Measurements from ENCODE around the gene SF3B1.
A peak's percentile ranks its signal among the peaks of the same experiment; 100 is the strongest.
"Not testable (repeated sequence)": the region's sequence is repeated elsewhere in the genome, so short reads cannot be mapped to it uniquely, and the experiment has no call there.

Gene SF3B1

DNA sequence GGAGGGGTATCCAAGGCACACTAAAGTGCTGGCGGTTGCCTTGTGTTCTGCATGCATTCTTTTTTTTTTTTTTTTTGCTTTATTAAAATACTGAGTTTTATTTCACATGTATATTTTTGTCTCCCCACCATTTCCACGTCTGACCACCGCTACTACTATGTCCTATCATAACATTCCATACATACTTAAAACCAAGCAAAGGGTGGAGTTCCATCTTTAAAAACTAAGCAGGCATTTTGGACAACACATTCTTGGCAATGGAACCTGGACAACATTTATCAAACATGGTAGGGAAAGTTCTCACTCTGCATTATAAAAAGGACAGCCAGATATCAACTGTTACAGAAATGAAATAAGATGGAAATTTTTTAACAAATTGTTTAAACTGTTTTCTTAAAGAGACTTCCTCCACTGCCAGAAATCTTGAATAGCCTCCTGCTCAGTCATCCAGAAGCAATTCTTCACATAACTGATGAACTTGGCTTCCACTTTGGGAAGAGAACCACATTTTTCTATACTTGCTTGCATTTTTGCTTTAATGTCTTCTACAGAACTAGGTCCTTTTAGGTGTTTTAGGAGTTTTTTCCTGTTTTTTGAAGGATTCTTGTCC, 55.4 kb downstream of the SF3B1 start:
- FAIRE-seq = not testable (repeated sequence)

DNA sequence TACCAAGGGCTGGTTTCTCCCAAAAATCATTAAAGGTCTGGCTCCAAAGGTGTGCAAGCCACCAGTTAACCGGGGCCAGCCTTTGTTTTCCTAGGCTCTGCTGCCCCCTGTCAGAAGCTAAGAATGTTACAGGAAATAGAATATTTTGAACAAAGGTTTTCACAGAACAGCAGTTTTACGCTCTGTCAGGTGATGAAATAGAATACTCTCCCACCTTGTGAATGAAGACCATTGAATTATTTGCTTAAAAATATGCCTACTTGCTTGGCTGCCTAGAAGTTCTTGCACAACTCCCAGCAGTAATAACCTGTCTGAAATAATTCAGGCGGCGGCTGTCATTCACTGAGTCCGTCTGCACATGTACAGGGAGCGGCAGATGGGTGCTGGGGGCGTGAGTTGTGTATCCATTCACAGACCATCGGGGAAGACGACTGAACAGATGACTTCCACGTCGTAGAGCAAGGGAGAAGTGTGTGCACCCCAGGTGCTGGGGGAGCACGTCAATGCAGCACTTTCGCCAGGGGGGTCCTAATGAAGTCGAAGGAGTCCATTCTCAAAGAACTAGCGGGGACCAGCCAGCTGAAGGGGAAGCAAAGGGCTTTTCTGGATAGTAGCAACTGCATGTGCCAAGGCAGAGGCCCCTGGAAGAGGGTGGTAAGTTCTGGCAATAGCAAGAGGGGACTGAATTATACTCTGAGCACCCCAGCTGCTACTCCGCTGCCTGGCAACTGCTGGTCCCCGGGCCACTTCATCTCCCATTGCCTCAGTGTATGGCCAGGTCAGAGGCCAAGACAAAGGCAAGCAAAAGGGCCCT, 56.1 kb downstream of the SF3B1 start:
- no peak for FAIRE-seq

DNA sequence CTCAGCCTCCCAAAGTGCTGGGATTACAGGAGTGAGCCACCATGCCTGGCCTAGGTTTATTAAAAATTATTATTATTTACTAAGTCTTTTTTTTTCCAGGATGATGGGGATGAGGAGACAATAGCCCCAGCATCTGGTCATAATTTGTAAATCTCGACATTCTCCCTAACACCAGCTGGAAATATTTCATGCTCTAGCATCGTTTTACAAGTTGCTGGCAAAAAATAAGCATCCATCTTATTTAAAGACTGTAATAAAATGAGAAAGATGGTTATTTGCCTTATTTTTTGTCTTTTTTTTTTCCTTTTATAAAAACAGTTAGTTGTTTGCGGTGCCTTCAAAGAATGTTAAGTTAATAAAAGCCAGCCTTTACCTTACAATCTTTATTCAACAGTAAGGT, 56.7 kb downstream of the SF3B1 start:
- no peak for FAIRE-seq

DNA sequence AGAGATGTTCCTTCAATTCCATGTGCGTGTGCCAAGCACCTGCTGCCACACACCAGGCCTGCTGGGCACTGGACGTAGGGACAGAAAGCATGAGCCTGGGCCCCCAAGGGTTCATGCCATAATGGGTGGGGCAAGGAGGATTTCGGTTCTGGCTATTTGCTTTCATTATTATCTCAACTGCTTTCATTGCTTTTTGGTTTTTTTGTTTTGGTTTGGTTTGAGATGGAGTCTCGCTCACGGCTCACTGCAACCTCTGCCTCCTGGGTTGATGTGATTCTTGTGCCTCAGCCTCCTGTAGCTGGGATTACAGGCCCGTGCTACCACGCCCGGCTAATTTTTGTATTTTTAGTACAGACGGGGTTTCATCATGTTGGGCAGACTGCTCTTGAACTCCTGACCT, 57.2 kb downstream of the SF3B1 start:
- FAIRE-seq = no peak

DNA sequence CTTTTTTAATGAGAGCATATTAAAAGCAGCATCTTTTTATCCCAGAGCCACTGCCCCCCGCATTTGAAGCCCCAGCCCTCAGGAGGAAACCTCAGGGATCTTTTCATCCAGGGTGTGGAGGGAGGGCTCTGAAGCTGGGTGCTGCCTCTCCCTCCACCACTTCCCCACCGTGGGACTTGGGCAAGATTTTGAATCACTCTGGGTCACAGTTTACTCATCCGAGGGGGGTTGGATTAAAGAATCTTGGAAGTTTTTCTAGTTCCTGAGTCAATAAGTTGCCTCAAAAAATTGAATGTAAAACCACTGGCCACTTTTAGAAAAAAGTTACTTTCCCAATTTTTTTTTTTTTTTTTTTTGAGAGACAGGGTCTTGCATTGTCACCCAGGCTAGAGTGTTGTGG, 62.2 kb downstream of the SF3B1 start:
- FAIRE-seq = no peak

DNA sequence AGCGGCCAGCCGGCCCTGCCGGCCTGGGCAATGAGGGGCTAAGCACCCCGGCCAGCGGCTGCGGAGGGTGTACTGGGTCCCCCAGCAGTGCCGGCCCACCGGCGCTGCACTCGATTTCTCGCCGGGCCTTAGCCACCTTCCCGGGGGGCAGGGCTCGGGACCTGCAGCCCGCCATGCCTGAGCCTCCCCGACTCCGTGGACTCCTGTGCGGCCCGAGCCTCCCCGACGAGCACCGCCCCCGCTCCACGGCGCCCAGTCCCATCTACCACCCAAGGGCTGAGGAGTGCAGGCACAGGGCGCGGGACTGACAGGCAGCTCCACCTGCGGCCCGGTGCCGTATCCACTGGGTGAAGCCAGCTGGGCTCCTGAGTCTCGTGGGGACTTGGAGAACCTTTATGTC, 64.2 kb downstream of the SF3B1 start:
- FAIRE-seq = not testable (repeated sequence)

DNA sequence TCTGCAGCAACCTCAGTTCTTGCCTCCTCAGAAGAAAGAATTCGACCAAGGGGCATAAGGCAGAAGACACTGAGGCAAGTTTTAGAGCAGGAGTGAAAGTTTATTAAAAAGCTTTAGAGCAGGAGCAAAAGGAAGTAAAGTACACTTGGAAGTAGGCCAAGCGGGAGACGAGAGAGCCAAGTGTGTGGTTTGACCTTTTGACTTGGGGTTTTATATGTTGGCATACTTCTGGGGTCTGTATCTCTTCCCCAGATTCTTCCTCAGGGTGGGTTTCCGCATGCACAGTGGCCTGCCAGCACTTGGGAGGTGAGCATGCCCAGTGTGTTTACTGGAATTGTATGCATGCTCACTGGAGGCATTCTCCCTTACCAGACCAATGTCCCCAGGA, 64.9 kb downstream of the SF3B1 start:
- no peak for FAIRE-seq

DNA sequence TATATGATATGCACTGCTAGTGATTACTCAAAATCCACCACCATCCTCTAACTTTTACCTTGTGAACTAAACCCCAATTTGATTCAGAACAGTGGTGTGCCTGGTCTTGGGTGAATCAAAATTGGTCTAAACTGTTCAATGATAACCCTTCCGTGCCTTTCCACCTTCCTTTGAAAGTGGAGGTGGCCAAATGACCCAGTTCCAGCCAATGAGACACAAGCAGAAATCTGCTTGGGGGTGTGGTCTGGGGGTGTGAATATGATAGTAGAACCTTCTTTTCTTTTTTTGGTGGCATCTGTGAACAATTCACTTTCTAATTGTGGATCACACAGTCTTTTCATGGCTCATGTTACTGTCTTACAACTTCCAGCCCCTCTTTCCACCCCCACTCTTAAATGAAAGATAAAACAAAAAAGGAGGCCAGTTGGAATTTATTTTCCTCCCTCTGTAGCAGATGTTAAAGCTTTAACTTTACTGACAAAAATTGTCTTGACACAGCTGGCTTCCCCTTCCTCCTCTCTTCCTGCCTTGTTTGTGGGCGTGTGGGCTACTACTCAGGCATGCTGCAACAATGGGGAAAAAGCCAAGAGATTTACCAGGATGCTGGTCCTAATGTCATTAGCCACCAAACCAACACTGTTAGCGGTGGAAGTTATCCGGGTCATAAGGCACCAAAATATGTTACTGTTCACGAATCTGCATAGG, 65.4 kb downstream of the SF3B1 start:
- no peak for FAIRE-seq

DNA sequence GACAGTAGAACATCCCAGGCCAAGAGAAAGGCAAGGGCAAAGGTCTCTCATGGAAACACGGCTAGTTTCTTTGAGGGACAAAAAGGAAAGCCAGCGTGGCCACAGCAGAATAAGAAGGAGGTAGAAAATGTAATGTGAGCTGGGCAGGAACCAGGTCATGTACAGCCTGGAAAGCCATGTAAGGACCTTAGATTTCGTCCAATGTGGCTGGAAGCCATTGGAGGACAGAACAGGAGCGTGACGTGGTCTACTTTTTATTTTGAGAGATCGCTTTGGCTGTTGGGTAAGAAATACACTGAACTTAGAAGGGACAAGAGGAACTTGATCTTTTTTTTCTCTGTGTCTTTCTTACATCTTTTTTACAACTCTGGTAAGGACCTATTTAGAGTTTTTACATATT, 66.4 kb downstream of the SF3B1 start:
- FAIRE-seq = no peak

DNA sequence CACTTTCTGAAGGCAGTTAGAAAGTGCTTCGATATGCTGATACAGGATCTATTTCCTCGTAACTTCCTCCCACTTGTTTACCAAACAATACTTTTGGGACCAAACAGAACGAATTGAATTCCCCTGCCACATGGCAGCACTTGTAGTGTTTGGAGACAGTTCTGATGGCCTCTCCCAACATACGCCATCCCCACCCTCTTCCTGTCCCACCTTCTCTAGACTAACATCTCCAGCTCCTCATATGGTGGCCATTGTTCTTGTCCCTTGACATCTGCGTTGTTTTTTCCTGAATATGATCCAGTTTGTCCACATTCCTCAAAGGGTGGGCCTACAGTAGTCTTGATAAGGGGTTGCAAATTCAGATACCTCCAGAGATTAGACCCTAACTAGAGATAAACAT, 70.8 kb downstream of the SF3B1 start:
- FAIRE-seq = no peak

DNA sequence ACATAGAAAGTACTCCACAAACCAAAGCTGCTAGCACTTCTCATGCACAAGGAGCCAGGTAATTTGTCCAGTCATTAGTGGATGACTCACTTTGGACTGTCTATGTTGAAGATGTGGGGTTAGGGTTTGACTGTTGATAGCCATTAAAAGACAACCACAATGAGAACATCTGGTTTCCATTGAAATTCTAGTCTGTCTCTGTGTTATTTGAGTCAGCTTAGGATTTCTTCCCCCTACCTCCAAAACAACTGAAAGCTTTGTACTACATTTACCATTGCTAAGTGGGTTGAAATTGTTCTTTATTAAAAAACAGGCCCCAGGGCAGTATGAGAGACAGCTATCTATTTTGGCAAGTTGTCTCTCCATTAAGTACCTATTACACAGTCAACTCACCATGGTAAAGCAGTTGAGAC, 74.1 kb downstream of the SF3B1 start:
- FAIRE-seq = no peak

DNA sequence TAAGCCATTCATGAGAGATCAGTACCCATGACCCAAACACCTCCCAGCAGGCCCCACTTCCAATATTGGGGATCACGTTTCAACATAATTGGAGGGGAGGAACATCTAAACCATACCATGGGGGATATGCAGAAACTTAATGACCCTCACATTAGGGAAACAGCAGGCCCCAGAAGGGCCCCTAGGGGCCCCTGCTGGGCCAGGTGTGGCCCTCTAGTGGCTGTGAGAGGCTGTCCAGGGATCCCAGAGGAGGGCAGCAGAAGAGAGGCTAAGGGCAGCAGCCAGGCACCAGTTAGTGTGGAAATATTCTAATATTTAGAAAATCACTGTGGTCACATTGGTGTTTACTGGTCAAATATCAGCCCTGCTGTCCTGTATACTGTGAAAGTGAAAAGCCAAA, 75.0 kb downstream of the SF3B1 start:
- no peak for FAIRE-seq

DNA sequence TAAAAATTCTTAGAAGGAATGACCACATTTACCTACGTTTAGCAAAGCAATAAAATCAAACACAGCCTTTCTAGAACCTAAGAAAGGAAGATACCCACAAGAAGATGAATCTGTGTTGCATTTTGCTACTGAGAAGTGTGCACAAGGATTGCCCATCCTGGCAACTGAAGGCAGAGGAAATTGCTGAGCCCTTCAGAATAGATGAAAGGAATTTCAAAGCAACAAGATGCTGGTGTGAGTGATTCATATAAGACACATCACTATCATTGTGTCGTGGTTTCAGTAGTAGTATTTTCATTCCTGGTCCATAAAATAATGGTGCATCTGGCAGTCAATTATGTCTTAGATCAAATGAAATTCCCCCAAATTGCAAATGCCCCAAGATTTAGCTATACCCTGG, 75.9 kb downstream of the SF3B1 start:
- FAIRE-seq = no peak

DNA sequence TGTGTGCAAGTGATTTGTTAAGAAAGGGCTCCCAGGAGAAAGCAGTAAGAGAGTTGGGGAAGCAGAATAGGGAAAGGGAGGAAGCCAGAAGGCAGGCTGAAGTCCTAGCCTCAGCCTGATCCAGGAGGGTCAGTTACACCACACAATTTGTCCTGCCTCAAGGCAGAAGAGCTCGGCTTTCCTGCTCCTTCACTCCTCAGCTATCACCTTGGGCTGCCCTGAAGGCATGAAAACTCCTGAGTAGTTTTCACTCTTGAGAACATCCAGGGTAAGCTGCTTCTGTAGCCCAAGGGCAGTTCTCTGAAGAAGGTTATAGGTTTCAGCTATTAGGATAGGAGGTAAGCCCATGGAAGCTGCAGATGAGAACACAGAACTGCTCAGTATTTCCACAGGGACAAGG, 76.8 kb downstream of the SF3B1 start:
- no peak for FAIRE-seq

DNA sequence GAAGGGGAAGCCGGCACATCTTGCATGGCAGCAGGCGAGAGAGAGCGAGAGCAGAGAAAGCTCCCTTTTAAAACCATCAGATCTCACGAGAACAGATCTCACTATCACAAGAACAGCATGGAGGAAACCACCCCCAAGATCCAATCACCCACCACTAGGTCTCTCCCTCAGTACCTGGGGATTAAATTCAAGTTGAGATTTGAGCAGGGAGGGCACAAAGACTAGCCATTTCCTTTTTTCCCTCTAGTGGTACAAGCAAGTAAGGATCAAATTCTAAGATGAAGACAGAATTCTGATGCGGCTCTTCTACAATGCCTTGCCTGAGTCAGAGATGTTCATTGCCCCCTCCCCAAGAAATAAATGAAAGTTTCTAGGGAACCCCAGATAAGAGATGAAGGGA, 78.7 kb downstream of the SF3B1 start:
- FAIRE-seq = no peak

DNA sequence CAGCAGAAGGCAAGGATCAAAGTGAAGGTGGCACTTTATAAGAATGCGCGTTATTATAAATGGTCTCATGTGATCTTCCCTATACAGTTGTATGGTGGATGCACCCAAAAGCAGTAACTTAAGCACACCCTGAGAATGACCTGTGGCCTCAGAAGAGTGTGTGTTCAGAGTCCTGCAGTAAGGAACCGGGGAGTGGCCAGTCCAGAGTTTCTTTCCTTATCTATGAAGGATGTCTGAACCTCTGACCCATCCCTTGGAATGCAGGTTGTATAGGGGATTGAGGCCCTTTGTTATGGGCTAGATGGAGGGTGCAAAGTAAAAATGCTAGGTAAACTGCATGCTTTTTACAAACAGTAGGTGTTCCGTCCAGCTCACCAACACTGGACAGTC, 80.7 kb downstream of the SF3B1 start:
- no peak for FAIRE-seq

DNA sequence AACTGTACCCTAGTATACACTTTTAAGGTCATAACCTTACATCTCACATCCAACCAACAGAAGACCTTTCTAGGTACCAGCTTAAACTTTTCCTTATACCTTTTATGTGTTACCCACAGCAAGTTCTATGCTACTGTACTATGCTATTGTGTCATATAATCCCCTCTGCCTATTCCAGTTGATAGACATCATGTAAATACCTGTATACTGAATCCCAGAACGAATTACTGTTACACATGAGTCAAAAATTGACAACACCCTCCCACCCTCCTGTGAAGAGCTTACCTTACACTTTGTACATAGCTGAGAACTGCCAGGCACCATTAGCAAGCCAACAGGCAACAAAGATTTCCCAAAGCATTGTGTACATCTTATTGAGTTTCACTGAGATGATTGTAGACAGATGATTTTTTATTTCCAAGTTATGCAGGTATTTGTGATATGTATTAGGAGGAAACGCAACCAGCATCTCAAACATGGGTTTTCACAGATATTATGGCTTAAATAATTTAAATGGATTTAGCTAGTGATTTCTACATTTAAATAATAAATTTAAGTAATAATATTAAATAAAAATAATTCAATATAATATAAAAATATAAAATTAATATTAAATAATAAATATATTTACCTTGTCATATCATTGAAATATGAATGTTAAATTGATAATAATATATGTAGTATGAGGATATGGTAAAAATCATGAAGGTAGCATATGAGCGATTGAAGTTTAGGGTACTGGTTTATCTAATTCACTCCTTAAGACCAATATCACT, 81.2 kb downstream of the SF3B1 start:
- FAIRE-seq = peak; percentile 47

DNA sequence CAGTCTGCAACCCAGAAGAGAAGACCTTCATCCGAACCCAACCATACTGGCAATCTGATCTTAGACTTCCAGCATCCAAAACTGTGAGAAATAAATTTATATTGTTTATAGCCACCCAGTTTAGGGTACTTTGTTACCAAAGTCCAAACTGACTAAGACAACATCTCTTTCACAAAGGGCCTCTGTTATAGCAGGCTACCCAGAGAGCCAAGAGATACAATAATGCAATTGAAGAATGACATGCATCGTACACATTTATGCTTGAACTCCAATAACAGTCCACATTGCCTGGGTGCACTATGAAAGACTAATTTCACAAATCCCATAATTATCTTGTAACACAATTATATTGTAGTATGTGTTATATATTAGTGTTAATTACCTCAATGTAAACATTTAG, 85.1 kb downstream of the SF3B1 start:
- no peak for FAIRE-seq

DNA sequence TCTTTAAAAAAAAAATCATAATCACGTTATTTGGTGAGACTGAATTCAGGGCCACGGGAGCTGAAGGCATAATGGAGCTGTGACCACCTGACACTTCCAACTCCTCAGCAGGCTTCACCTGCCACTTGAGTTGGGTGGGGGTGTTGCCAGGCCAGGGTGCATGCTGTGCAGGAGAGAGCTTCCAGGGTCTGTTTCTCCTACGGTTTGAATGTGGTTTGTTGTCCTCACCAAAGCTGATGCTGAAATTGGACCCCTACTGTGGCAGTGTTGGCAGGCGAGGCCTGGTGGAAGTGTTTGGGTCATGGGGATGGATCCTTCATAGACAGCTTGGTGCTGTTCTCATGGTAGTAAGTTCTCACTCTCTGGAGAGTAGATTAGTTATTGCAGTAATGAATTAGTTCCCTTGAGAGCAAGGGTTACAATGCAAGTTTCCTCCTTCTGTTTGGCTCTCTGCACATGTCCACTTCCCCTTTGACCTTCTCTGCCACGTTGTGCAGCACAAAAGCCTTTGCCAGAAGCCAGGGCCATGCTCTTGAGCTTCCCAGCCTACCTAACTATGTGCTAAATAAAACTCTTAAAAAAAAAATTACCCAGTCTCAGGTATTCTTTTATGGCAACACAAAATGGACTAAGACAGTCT, 86.0 kb downstream of the SF3B1 start:
- no peak for FAIRE-seq

DNA sequence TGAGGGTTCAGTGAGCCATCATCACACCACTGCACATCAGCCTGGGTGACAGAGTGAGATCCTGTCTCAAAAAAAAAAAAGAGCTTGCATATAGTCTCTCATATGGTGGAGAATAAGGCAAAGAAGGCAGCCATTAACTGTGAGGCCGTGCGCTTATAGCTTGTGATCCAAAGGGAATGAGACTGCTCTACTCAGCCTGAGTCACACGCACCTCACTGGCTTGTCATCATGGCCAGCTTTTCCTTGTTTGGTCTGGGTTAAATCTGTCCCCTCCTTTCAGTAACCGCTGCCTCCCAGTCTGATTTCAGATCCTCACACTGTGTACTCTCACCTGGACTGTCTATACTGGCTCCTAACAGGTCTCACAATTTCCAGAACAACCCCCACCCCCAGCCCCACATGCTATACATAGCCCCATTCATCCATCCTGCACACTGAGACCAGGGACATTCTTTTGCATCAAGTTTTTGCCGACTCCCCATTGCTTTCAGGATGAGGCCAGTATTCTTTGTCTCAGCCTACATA, 88.9 kb downstream of the SF3B1 start:
- no peak for FAIRE-seq

DNA sequence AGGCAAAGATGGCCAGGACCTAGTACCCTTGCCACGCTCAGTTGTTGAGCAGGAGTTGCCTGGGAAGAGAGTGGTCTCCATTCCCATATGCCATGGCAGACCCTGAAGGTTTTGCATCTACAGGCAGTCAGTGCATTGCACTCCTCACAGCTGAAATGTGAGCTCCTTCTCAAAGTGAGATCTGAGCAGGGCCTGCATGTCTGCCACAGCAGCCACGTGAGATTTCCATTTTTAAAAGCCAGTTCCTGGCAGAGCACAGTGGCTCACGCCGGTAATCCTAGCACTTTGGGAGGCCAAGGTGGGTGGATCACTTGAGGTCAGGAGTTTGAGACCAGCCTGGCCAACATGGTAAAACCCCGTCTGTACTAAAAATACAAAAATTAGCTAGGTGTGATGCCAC, 90.9 kb downstream of the SF3B1 start:
- not testable (repeated sequence) for FAIRE-seq

DNA sequence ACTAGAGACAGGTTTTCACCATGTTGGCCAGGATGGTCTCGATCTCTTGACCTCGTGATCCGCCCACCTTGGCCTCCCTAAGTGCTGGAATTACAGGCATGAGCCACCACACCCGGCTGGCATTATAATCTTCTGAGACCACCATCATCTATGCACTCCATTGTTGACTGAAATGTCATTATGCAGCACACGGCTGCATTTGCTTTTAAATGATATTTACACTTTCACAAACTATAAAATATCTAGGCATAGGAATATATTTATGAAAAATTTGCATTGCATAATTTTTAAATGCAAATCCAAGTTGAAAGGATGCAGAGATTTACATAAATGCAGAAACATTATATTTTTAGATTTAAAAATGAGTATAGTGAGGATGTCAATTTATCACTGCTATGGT, 94.2 kb downstream of the SF3B1 start:
- FAIRE-seq = no peak
